H1 (cell line): ENCODE data around the gene SHC1. TPM values are rescaled to one million over a fixed set of nuclear protein-coding genes. Genes with fewer than 3 reads are reported as not detected.

Source experiments
- CBX5 ChIP-seq: fragments of 300-800, 300-1000 bp; sonication (generic); IDR thresholded peaks from 2 replicates; pipeline ENCODE4 v1.7.1; 2016; ENCODE audit warnings: antibody characterized with exemption, low read length, low read depth
- EZH2 ChIP-seq: fragments of 200-600 bp; sonication (generic); IDR thresholded peaks from 2 replicates; pipeline ENCODE4 v1.7.1; 2012; ENCODE audit warnings: low read depth, mild to moderate bottlenecking, moderate library complexity, low read length, inconsistent platforms; ENCODE audit not compliant: severe bottlenecking
- KDM4A ChIP-seq: IDR thresholded peaks from one replicate; pipeline ENCODE4 v1.7.1; 2012; ENCODE audit warnings: low read depth, mild to moderate bottlenecking, moderate library complexity, low read length, inconsistent platforms; ENCODE audit not compliant: severe bottlenecking
- KDM5A ChIP-seq: fragments of 200-600 bp; IDR thresholded peaks from 2 replicates; pipeline ENCODE4 v1.7.1; 2012; ENCODE audit warnings: mild to moderate bottlenecking, low read length, inconsistent platforms, mixed read lengths
- SRF ChIP-seq: IDR thresholded peaks from 2 replicates; pipeline ENCODE4 v1.6.1; 2011; ENCODE audit warnings: mild to moderate bottlenecking, low read depth, low read length, moderate library complexity
- TEAD4 ChIP-seq: IDR thresholded peaks from 2 replicates; pipeline ENCODE4 v1.6.1; 2012; ENCODE audit warnings: low read depth, low read length, inconsistent platforms, mixed read lengths
- polyA plus RNA-seq, 7 experiments: library from polyadenylated mRNA; depleted of rRNA in 3 of 7; stranded (reverse) in 5 of 7; unstranded in 2 of 7; fragments of >200 nt in 5 of 7; fragments of 200-250 nt in 2 of 7; gene quantifications; 1 replicate in 5 of 7; 2 replicates in 1 of 7; 4 replicates in 1 of 7; pipeline versions ENCODE4 v1.2.1 to v1.2.3, GENCODE V29; 2011 to 2013; ENCODE audit warnings: missing spikeins in 2 of 7, mixed read lengths in 2 of 7
- total RNA-seq: library from RNA; stranded (reverse); fragmentation: NEBNext Ultra II Directional; extraction: Animal tissue kit (Norgen Biotek cat#: 25700); gene quantifications from 2 replicates; pipeline ENCODE4 v1.2.1, GENCODE V29; 2021
- TF ChIP-seq, protein P1 (sequence below): fragments of 300-600 bp; sonication (generic); IDR thresholded peaks from 2 replicates; pipeline ENCODE4 v1.7.1; 2012; ENCODE audit warnings: low read length, moderate library complexity, mild to moderate bottlenecking, inconsistent platforms; ENCODE audit not compliant: insufficient replicate concordance

SHC1 gene
- total and polyA plus RNA-seq, 2 of the 8 experiments (the other 6 are each of a cell fraction or from before 2014, with no cell fraction given) = 177 to 212 TPM

DNA sequence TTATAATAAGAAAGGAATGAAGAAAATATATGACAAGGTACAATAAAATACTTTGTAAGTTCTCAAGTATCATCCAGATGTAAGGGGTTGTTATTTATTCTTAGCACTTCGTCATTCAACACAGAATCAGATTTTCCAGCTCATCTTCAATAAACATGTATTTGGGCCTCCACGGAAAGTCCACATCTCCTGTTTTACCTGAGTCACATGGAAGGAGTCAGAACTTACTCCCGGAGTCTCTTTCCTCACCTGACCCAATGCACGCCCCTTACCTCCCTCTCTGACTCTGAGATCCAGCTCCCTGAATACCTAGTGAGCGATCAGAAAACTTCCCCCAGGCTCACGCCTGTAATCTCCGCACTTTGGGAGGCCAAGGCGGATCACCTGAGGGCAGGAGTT lies 32.6 kb downstream of the SHC1 start (continued):
- TF ChIP-seq, protein P1, sequence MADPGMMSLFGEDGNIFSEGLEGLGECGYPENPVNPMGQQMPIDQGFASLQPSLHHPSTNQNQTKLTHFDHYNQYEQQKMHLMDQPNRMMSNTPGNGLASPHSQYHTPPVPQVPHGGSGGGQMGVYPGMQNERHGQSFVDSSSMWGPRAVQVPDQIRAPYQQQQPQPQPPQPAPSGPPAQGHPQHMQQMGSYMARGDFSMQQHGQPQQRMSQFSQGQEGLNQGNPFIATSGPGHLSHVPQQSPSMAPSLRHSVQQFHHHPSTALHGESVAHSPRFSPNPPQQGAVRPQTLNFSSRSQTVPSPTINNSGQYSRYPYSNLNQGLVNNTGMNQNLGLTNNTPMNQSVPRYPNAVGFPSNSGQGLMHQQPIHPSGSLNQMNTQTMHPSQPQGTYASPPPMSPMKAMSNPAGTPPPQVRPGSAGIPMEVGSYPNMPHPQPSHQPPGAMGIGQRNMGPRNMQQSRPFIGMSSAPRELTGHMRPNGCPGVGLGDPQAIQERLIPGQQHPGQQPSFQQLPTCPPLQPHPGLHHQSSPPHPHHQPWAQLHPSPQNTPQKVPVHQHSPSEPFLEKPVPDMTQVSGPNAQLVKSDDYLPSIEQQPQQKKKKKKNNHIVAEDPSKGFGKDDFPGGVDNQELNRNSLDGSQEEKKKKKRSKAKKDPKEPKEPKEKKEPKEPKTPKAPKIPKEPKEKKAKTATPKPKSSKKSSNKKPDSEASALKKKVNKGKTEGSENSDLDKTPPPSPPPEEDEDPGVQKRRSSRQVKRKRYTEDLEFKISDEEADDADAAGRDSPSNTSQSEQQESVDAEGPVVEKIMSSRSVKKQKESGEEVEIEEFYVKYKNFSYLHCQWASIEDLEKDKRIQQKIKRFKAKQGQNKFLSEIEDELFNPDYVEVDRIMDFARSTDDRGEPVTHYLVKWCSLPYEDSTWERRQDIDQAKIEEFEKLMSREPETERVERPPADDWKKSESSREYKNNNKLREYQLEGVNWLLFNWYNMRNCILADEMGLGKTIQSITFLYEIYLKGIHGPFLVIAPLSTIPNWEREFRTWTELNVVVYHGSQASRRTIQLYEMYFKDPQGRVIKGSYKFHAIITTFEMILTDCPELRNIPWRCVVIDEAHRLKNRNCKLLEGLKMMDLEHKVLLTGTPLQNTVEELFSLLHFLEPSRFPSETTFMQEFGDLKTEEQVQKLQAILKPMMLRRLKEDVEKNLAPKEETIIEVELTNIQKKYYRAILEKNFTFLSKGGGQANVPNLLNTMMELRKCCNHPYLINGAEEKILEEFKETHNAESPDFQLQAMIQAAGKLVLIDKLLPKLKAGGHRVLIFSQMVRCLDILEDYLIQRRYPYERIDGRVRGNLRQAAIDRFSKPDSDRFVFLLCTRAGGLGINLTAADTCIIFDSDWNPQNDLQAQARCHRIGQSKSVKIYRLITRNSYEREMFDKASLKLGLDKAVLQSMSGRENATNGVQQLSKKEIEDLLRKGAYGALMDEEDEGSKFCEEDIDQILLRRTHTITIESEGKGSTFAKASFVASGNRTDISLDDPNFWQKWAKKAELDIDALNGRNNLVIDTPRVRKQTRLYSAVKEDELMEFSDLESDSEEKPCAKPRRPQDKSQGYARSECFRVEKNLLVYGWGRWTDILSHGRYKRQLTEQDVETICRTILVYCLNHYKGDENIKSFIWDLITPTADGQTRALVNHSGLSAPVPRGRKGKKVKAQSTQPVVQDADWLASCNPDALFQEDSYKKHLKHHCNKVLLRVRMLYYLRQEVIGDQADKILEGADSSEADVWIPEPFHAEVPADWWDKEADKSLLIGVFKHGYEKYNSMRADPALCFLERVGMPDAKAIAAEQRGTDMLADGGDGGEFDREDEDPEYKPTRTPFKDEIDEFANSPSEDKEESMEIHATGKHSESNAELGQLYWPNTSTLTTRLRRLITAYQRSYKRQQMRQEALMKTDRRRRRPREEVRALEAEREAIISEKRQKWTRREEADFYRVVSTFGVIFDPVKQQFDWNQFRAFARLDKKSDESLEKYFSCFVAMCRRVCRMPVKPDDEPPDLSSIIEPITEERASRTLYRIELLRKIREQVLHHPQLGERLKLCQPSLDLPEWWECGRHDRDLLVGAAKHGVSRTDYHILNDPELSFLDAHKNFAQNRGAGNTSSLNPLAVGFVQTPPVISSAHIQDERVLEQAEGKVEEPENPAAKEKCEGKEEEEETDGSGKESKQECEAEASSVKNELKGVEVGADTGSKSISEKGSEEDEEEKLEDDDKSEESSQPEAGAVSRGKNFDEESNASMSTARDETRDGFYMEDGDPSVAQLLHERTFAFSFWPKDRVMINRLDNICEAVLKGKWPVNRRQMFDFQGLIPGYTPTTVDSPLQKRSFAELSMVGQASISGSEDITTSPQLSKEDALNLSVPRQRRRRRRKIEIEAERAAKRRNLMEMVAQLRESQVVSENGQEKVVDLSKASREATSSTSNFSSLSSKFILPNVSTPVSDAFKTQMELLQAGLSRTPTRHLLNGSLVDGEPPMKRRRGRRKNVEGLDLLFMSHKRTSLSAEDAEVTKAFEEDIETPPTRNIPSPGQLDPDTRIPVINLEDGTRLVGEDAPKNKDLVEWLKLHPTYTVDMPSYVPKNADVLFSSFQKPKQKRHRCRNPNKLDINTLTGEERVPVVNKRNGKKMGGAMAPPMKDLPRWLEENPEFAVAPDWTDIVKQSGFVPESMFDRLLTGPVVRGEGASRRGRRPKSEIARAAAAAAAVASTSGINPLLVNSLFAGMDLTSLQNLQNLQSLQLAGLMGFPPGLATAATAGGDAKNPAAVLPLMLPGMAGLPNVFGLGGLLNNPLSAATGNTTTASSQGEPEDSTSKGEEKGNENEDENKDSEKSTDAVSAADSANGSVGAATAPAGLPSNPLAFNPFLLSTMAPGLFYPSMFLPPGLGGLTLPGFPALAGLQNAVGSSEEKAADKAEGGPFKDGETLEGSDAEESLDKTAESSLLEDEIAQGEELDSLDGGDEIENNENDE = no peak
- TF ChIP-seq CBX5 = no peak
- TF ChIP-seq TEAD4 = no peak
- no peak for TF ChIP-seq SRF
- TF ChIP-seq KDM5A = no peak
- no peak for TF ChIP-seq EZH2
- TF ChIP-seq KDM4A = no peak
